GM06990 (cell line): ENCODE data around the gene TRIM44.

ENCODE experiments used
- DNase-seq: peaks from one replicate; pipeline ENCODE4 v3.0.0-alpha.2; 2011; ENCODE audit not compliant: insufficient read length; ENCODE audit errors: extremely low read depth
- H3K27me3 ChIP-seq: replicated peaks from 2 replicates; pipeline ENCODE4 v1.6.0; 2011; ENCODE audit warnings: low read length; ENCODE audit not compliant: control insufficient read depth, insufficient read depth
- H3K36me3 ChIP-seq: 2 replicates; pipeline ENCODE4 v1.5.1; 2011; ENCODE audit warnings: low read length; ENCODE audit not compliant: control insufficient read depth, insufficient read depth
- H3K4me3 ChIP-seq: replicated peaks from 2 replicates; pipeline ENCODE4 v1.5.1; 2011; ENCODE audit warnings: low read depth, mild to moderate bottlenecking, control low read depth, low read length
- CTCF ChIP-seq: IDR thresholded peaks from 2 replicates; pipeline ENCODE4 v1.5.1; 2011; ENCODE audit warnings: low read length, control low read depth, mild to moderate bottlenecking, inconsistent platforms; ENCODE audit not compliant: insufficient read depth, poor library complexity, severe bottlenecking

Gene TRIM44

GRCh38 chr11:35725885-35726284, 63.3 kb downstream of the TRIM44 start:
- Histone ChIP-seq H3K27me3 (no peaks in the 10 kb centered on the region), H3K4me3 (no peak overlapping the region), H3K36me3 (no peaks in the 10 kb centered on the region; the same call in none of the 2 replicates)
- no peak for TF ChIP-seq CTCF
- no peak for DNase-seq

- no peak for DNase-seq
- H3K27me3 ChIP-seq, result no peaks in the 10 kb centered on the region
- no peaks in the 10 kb centered on the region; the same call in none of the 2 replicates for H3K36me3 ChIP-seq
- TF ChIP-seq CTCF, result no peak
- H3K4me3 ChIP-seq, result no peak overlapping the region
Observed at GRCh38 chr11:35727140-35727539, 64.6 kb downstream of the TRIM44 start.

- Histone ChIP-seq H3K27me3 (no peaks in the 10 kb centered on the region), H3K36me3 (no peaks in the 10 kb centered on the region; the same call in none of the 2 replicates), H3K4me3 (no peak overlapping the region)
- no peak for TF ChIP-seq CTCF
- no peak for DNase-seq
Observed at GRCh38 chr11:35730254-35730653, 67.7 kb downstream of the TRIM44 start.

GRCh38 chr11:35734669-35735410, 72.3 kb downstream of the TRIM44 start:
- H3K27me3 ChIP-seq, result no peaks in the 10 kb centered on the region
- peaks cover 2% of the 10 kb centered on the region for H3K36me3 ChIP-seq
- TF ChIP-seq CTCF, result no peak
- no peak overlapping the region for H3K4me3 ChIP-seq
- DNase-seq, result no peak

- no peak for TF ChIP-seq CTCF
- Histone ChIP-seq H3K27me3 (no peaks in the 10 kb centered on the region), H3K4me3 (no peak overlapping the region), H3K36me3 (peaks cover 2% of the 10 kb centered on the region)
- DNase-seq, result no peak
Observed at GRCh38 chr11:35735411-35735810, 72.8 kb downstream of the TRIM44 start.

GRCh38 chr11:35735903-35736302, 73.3 kb downstream of the TRIM44 start:
- DNase-seq, result no peak
- TF ChIP-seq CTCF, result no peak
- Histone ChIP-seq H3K27me3 (no peaks in the 10 kb centered on the region), H3K36me3 (peaks cover 2% of the 10 kb centered on the region), H3K4me3 (no peak overlapping the region)
